ENCODE data around the gene TXLNA.

TXLNA gene

GRCh38 chr1:32215629-32216480, 36.4 kb downstream of the TXLNA start:
- DNase-seq: peak; percentile 68

GRCh38 chr1:32216566-32216965, 37.1 kb downstream of the TXLNA start:
- DNase-seq: no peak

GRCh38 chr1:32219022-32219421, 39.5 kb downstream of the TXLNA start:
- no peak for DNase-seq

GRCh38 chr1:32220746-32221580, 41.5 kb downstream of the TXLNA start:
- DNase-seq: no peak

GRCh38 chr1:32221581-32221979, 42.1 kb downstream of the TXLNA start:
- DNase-seq: no peak

- peak; percentile 91 for DNase-seq
Observed at GRCh38 chr1:32221980-32222755, 42.7 kb downstream of the TXLNA start, which contains the start of the genes EIF3I and TMEM234. EIF3I (plus strand) TSS chr1:32222407; CDS start chr1:32222442, 35 bp downstream. TMEM234 (minus strand) TSS chr1:32222353; CDS start chr1:32222322, 31 bp downstream.

- DNase-seq: no peak
Observed at GRCh38 chr1:32223683-32224082, 44.2 kb downstream of the TXLNA start.

GRCh38 chr1:32224285-32224684, 44.8 kb downstream of the TXLNA start:
- DNase-seq: no peak

- DNase-seq: no peak
Observed at GRCh38 chr1:32228771-32229170, 49.3 kb downstream of the TXLNA start.

- no peak for DNase-seq
Observed at GRCh38 chr1:32231843-32232432, 52.5 kb downstream of the TXLNA start.

- no peak for DNase-seq
Observed at GRCh38 chr1:32232558-32233304, 53.3 kb downstream of the TXLNA start.

- no peak for DNase-seq
Observed at GRCh38 chr1:32234792-32235191, 55.3 kb downstream of the TXLNA start.

- DNase-seq: no peak
Observed at GRCh38 chr1:32239337-32239736, 59.9 kb downstream of the TXLNA start.

- no peak for DNase-seq
Observed at GRCh38 chr1:32239790-32240139, 60.3 kb downstream of the TXLNA start.

GRCh38 chr1:32240140-32240951, 60.9 kb downstream of the TXLNA start:
- DNase-seq: peak; percentile 78

GRCh38 chr1:32241001-32241763, 61.7 kb downstream of the TXLNA start:
- peak; percentile 64 for DNase-seq

- DNase-seq: peak; percentile 40
Observed at GRCh38 chr1:32242341-32242851, 62.9 kb downstream of the TXLNA start.

- peak; percentile 89 for DNase-seq
Observed at GRCh38 chr1:32246888-32247273, 67.4 kb downstream of the TXLNA start, which contains the start of gene FAM167B. FAM167B (plus strand) TSS chr1:32247222; CDS start chr1:32247422, 200 bp downstream.

GRCh38 chr1:32247452-32247851, 68.0 kb downstream of the TXLNA start:
- no peak for DNase-seq

All from EL (cell line).